ENCODE data around the gene CHTF18.

The CHTF18 gene

DNA sequence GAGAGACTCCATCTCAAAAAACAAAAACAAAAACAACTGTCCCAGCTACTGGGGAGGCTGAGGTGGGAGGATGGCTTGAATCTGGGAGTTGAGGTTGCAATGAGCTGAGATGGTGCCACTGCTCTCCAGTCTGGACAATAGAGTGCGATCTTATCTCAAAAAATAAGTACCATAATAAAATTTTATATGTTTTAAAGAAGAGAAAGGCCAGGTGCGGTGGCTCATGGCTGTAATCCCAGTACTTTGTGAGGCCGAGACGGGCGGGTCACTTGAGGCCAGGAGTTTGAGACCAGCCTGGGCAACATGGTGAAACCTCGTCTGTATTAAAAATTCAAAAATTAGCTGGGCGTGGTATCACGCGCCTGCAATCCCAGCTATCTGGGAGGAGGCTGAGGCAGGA, 11.6 kb upstream of the CHTF18 start:
- DNase-seq = no peak

DNA sequence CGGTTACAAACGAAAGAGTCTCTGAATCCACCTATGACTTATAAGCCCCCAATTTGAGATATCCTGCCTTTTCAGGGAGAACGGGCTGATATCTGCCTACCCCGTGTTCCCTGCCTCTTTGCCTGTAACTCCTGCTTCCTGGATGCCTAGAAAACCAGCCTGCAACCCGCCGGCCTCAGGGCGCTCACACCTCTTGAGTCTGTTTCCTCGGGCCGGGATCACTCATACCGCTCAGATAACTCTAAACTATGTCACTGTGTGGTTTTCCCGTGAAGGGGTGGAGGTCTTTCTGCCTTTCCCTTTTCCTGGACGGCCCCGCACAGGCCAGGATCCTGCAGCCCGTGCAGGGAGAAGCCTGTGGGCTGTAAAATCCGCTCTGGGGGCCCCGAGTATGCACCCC, 10.6 kb upstream of the CHTF18 start:
- no peak for DNase-seq

DNA sequence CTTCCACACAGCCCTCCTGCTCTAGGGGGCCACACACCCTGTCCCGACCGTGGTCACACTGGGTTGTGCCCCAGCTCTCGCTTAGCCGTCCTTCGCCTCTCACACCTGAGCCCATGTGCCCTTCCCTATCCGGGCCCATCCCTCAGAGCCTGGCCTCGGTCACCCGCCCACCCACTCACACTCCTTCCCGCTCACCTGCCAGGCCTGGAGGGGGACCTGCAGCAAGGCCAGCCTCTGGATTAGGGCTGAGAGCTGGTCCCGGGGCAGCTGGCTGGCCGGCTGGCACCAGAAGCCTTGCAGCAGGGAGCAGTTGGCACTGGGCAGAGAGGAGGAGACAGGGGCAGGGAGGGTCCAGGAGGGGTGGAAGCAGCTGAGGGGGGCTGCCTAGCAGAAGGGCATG, 10.0 kb upstream of the CHTF18 start:
- DNase-seq = no peak

DNA sequence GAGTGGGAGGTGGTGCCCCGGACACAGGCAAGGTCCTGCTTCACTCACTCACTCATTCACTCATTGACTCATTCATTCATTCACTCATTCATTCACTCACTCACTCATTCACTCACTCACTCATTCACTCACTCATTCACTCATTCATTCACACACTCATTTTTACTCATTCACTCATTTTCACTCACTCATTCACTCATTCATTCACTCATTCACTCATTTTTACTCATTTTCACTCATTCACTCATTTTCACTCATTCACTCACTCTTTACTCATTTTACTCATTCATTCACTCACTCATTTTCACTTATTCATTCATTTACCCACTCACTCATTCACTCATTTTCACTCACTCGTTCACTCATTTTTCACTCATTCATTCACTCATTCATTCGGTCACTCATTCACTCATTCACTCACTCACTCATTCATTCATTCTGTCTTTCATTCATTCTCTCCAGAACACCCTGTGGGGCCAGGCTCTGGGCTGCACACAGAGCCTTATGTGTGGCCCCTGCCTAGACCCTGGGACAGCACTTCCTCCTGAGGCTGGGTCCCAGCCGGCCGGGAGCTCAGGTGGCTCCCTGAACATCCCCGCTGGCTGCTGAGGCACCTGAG, 9.4 kb upstream of the CHTF18 start:
- no peak for DNase-seq

DNA sequence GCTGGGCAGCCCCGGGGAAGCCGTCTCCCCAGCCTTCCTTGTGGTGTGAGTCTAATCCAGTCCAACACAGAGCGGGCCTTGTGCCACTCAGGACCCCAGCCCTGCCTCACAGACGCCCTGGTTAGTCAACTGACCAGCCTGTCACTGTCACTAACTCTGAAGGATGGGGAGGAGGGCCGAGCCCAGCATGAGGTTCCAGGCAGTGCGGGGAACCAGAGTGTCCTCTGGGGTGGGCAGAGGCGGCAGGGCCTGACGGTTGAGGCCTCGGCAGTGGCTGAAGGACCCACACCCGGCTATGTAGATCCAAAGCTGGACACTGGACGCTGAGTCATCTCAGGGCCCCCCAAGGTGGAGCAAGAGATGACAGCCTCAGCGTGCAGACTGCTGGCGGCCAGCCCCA, 8.9 kb upstream of the CHTF18 start:
- no peak for DNase-seq

DNA sequence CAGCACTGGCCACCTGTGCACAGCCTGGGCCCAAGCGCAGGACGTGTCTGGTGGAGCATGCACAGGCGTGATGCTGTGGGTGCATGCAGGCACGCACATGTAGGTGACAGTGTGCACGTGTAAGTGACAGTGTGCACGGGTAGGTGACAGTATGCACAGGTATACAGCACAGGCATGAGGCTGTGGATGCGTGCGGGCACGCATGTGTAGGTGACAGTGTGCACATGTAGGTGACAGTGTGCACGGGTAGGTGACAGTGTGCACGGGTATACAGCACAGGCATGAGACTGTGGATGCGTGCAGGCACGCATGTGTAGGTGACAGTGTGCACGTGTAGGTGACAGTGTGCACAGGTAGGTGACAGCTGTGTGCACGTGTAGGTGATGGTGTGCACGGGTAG, 8.1 kb upstream of the CHTF18 start:
- DNase-seq = no peak

DNA sequence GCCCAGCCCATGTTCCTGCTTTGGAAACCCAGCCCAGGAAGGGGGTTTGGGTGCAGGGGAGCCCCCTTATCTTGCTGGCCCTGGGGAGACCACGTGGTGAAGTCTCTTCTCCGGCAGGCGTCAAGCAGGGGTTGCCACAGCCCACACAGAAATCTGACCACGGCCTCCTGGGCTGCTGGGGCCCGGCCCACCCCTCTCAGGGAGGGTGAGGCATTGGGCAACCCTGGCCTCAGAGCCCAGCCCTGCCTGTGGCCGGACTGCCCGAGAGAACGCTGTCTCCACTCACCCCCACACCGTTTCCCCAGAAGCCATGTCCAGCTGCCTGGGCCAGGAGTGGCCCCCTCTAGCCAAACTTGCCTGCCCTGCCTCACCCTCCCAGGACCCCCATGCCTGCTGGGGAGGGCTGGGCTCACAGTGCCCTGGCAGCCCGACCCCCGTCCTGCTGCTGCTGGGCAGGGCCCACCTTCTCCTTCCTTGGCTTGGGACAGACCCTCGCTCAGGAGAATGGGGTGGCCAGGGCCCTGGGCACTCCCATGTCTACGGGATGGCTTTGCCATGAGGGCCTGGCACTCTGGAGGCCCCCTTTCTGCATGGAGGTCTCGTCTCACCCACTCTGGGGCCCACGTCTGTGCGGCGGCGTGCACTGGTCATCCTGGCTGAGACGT, 6.9 kb upstream of the CHTF18 start:
- DNase-seq = no peak

DNA sequence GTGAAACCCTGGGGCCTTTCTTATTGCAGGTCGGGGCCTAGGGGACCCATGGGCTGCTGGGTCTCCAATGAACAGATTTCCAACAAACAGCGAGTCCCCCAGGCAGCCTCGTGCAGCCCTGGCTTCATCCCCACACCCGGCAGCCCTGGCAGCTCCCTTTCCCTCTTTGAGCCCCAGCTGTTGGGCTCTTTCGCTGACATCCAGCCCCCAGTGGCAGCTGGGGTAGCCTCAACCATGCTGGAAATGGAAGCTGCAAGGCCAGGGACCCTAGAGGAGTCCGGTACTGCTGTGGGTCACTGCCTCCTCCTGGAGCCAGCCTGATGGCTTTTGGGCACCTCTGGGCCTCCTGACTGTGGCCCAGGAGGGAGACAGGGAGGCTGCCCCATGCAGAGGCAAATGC, 6.2 kb upstream of the CHTF18 start:
- DNase-seq = no peak

DNA sequence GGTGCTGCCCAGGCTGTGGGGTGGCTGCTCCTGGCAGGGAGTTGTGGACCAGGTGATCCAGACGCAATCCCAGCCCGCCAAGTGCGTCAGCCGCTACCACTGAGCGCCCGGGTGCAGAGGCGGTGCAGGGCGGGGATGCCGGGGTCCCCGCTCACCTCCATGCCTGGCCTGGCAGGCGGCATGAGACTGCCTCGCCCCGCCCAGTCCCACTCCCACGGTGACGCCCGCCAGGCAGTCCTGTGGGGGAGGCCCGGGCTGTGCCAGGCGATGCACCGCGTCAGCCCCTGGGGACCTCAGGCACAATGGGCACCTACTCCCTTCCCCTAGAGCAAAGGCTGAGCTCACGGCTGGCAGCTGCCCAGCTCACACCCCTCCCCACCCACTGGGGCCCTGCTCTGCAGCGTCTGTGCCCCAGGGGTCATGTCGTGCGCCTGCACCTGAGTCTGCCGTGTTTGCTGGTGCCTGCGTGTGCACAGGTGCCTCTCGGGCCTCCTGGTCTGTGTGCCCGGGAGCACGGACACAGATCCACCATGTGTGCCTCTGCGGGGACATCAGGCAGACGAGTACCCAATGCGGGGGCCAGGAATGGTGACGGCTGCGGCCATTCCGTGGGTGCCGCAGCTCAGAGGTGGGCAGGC, 5.5 kb upstream of the CHTF18 start:
- DNase-seq = no peak

DNA sequence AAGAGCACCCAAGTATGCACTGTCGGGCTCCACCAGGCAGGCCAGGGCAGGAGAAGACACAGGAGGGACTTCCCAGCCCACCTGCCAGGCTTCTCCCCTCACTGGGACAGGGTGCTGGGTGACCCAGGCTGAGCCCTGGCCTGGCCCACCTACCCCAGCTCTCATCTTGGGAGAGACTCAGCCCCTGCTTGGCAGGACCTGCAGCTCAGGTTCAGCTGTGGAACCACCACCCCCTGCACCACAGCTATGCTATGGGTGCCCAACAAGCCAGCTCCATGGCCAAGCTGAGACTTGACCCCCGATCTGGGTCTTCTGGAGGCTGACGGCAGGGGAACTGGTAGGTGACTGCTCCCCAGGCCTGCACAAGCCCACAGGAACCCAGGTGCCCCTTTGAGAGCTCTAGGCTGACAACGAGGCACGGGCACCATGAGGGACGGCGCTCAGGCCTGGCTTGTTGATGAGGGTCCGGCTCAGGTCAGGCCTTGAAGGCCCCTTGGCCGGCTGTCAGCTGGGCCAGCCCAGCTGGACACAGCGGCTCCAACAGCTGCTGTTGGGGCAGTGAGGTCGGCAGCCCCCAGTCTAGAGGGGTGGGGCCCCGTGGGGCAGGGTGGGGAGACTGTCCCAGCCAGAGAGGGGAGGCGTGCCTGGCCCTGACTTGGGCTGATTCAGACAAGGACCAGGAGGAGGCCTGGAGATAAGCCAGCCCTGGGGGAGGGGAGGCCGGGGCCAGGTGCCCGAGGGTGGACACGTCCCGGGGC, 4.8 kb upstream of the CHTF18 start:
- DNase-seq = no peak

DNA sequence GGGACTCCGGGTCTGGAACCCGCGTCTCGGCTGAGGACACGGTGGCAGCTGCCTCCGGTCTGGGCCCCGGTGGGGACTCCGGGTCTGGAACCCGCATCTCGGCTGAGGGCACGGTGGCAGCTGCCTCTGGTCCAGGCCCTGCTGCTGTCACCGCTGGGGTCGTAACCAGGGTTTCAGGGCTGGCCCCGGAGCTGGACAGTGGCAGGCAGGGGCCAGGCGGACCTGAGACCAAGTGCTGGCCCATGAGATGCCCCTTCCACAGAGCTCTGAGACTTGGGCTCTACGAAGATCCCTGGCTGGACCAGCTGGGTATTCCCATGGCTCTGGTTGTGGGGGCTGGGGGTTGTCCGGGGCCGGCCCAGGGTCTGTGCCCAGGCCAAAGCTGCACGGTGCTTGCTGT, 4.0 kb upstream of the CHTF18 start:
- DNase-seq = no peak

DNA sequence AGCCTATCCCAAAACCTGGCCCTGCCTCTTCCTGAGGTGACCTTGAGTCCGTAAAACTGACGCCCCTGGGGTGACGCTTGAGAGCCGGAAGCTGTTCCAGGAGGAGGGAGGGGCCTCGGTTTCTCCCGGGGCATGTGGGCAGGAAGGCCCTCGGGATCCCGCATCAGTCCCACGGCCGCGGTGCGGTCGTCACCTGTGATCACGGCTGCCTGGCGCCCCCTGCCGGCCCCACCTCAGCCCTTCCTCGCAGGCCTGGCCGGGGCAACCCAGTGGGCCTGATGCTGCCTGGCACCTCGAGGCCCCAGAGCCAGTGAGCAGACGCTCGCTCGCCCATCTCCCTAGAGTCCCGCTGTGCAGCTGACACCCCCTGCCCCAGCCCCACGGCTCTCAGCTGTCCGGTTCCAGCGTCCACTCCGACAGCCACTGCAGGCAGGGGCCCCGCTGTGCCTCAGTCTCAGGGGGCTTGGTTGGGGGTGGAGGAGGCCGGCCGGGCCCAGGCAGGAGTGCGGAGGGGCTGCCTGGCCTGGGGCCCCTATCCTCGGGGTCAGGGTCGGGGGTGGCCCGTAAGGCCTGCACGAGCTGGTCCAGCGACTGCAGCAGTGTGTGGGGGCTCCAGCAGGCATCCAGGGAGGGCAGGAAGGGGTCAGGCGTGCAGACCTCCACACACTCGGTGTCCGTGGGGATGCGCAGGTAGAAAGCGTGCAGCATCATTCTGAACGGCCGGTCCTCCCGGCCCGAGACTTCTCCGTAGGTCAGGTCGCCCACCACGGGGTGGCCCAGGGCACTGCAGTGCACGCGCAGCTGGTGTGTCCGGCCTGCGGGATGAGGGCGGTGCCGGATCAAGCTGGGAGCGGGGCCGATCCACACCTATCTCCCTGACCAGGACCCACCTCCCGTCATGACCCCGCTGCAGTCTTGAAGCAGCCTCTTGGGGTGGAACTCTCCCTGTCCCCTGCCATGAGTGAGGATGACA, 2.6 kb upstream of the CHTF18 start:
- DNase-seq = peak; percentile 78

DNA sequence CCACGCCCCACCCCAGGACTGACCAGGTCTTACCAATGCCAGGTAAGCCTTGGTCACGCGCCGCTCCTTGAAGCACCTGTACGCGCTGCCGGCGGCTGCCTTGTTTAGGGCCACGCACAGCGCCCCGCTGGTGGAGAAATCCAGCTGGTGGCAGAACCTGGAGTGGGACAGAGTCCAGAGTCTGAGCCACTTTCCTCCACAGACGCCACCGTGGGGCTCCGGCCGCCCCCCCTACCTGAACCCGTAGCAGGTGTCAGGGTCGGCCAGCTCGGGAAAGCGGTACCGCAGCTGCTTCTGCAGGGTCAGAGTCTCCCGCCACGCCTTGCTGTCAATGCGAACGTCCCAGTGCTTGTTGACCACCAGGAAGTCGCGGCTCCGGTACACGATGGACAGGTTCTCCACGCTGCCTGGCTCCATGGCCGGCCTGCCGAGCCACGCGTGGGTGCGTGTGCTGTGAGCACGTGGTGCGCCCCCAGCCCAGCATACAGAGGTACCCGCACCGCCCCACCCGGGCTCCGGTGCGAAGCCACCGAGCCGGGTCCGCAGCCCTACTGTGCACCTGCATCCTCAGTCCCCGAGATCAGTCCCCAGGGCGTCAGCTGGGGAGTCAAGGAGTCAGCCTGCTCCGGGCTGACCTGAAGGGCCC, 976 bp upstream of the CHTF18 start:
- DNase-seq = no peak

DNA sequence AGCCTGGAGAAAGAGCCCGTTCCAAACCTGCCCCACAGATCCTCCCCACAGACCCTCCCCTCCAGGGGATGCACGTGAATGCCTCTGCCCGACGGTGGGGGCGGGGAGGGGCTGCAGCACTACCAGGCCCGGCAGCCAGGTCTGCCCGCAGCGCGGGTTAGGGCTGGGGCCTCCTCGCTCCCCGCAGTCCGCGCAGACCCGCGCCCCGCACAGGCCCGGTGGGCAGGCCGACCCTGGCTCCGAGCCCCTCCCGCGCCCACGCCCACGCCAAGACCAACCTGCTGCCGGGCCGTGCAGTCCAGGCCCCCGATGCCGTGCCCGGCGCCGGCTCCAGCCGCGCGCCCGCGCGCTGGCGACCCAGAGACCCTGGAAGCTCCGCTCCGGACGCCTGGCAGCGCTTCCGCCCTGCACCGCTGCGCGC, 432 bp upstream of the CHTF18 start, which contains the start of gene RPUSD1:
RPUSD1 (minus strand) TSS at position 404 of the 421 bp plus-strand sequence. CDS start 644 bp downstream, outside the sequence.
- peak; percentile 54 for DNase-seq

DNA sequence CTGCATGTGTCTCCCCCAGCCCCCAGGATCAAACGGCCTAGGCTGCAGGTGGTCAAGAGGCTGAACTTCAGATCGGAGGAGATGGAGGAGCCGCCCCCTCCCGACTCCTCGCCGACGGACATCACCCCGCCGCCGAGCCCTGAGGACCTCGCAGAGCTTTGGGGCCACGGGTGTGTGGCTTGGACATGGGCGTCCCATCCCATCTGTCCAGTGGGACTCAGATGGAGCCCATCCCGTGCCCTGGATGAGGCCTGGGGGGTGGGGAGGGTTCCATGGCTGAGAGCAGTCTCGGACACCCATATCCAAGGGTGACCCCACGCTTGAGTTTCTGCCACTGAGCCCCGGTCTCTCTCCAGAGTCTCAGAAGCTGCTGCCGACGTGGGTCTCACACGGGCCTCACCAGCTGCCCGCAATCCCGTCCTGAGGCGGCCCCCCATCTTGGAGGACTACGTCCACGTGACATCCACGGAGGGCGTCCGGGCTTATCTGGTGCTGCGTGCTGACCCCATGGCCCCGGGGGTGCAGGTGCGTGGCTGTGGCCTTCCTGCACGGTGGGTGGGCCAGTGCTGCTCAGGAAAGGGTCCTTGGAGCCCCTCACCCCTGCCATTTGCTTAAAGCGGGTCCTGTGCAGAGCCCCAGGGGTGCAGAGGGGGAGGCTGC, 901 bp downstream of the CHTF18 start:
- no peak for DNase-seq

DNA sequence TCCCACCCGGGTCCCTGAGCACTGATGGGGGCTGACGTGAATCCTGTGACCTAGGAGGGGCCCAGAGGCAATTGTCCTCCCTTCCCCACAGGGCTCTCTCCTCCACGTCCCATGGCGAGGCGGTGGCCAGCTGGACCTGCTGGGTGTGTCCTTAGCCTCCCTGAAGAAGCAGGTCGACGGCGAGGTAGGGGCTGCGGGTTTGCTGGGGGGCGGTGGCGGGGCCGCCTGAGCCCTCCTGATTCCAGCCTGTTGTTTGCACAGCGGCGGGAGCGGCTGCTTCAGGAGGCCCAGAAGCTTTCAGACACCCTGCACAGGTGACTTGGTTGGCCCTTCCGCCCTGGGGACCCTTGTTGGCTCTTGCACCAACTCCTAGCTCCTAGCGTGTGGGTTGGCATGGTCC, 1.7 kb downstream of the CHTF18 start:
- no peak for DNase-seq

DNA sequence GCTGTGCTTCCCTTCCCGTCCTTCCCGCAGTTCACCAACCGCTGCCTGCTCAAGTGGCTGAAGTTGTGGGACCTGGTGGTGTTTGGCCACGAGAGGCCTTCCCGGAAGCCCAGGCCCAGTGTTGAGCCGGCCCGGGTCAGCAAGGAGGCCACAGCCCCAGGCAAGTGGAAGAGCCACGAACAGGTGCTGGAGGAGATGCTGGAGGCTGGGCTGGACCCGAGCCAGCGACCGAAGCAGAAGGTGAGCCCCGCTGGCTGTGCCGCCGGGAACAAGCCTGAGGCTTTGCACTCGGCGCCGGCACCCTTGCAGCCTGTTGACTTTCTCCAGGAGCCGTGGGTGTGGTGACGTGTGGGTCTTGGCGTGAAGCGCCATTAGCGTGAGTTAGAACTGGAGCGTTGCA, 2.7 kb downstream of the CHTF18 start:
- no peak for DNase-seq

DNA sequence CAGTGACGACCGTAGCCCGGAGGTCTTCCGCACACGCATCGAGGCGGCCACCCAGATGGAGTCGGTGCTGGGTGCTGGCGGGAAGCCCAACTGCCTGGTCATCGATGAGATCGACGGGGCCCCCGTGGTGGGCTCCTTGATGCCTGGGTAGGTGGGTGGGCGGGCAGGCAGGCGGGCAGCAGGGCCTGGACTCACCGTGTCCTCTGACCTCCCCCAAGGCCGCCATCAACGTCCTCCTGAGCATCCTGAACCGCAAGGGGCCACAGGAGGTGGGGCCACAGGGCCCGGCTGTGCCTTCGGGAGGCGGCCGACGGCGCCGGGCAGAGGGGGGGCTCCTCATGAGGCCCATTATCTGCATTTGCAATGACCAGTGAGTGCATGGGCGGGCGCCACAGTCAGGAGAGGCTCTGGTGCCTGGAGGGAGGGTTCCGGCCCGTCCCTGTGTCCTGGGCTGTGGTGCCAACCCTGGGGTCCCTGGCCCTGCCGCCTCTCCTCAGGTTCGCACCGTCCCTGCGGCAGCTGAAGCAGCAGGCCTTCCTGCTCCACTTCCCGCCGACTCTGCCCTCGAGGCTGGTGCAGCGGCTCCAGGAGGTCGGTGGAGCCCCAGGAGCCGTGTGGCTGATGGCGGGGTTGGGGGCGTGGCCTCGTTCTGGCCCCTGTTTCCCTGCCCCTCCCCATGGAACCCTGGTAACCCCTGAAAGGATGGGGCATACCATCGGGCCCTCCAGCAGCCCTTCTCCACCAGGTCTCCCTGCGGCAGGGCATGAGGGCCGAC, 4.0 kb downstream of the CHTF18 start:
- DNase-seq = no peak

DNA sequence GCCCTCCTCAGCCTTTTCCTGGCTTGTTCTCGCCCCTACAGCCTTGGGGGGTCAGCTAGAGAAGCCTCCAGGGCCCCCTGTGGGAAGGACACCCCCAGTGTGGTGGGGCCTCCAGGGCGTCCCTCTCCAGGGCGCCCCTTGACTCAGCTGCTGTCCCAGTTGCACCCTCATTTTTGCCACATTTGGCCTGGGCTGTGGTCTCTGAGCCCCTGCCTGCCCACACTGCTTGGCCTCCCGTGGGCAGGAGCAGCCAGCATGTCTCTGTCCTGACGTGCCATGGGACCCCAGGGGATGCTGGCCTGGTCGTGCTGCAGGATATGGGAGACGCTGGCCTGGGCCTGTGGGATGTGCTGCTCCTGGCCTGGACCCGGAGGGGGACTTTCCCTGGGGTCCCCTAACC, 5.0 kb downstream of the CHTF18 start:
- DNase-seq = no peak

DNA sequence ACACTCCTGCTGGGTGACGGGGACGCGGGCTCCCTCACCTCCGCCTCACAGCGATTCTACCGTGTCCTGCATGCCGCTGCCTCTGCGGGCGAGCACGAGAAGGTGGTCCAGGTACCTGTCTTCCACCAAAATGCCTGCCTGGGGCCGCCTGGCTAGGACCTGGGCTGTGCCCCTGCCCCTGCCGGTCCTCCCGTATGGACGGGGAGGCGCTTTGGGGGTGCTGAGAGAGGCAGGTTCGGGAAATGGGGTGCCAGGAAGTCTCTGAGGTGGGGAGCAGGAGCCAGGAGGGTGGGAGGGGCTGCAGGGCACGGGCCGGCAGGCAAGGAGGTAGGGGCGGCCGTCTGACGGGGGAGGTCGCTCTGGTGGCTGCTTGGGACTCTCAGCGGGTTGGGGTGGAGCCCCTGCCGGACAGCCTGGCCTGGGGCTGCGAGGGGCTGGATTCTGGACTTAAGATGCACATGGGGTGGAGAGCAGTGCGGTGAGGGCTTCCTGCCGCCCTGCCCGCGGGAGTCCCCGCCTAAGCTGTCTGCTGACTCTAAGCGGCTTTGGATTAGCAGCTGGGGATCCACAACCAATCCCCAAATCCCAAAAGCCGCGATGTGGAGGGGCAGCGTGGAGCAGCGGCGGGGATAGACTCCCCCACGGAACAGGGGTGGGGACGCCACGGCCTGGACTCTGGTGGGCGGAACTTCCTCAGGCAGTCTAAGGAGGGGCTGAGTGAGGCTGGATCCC, 5.8 kb downstream of the CHTF18 start:
- DNase-seq = no peak

All from hematopoietic multipotent progenitor cell treated with erythropoietin and hydrocortisone succinate and interleukin-3 and kit ligand, for 4 days (in vitro differentiated cells).